SW 1271 (cell line): Measurements from ENCODE around the gene SUFU.

Experiments
- DNase-seq, 2 experiments: peaks; one replicate each; lab custom pipeline; 2025; lab: John Stamatoyannopoulos, UW

Gene SUFU

DNA sequence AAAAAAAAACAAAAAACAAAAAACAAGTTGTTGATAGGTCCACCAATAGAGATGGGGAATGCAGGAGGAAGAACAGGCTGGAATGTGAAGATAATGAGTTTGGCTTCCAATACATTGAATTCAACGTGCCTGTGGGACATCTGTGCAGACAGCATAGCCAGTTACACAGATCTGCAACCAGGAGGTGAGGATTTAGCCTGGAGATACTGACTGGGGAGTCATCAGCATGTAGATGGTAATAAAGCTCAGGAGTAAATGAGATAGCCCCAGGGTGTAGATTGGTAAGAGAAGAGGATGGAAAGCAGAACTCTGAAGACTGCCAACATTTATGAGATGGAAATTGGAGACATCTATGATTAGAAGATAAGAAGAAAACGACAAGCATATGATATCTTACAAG, 135.8 kb downstream of the SUFU start:
- DNase-seq, result no peak

DNA sequence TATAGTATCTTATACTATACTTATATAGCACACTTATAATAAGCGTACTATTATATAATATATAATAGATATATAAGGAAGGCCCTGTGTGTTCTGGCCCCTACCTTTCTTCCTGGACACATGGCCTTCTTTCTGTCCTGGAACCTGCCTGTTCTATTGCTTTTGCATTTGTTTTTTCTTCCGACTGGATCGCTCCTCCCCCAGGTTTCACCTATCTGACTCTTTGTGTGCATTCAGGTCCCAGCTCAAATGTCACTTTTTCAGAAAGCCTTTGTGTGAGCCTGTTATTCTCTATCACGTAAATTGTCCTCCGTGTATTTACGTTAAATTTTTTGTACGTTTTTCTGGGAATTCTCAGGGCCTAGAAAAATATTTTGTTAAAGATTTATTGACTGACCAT, 137.6 kb downstream of the SUFU start:
- no peak for DNase-seq

DNA sequence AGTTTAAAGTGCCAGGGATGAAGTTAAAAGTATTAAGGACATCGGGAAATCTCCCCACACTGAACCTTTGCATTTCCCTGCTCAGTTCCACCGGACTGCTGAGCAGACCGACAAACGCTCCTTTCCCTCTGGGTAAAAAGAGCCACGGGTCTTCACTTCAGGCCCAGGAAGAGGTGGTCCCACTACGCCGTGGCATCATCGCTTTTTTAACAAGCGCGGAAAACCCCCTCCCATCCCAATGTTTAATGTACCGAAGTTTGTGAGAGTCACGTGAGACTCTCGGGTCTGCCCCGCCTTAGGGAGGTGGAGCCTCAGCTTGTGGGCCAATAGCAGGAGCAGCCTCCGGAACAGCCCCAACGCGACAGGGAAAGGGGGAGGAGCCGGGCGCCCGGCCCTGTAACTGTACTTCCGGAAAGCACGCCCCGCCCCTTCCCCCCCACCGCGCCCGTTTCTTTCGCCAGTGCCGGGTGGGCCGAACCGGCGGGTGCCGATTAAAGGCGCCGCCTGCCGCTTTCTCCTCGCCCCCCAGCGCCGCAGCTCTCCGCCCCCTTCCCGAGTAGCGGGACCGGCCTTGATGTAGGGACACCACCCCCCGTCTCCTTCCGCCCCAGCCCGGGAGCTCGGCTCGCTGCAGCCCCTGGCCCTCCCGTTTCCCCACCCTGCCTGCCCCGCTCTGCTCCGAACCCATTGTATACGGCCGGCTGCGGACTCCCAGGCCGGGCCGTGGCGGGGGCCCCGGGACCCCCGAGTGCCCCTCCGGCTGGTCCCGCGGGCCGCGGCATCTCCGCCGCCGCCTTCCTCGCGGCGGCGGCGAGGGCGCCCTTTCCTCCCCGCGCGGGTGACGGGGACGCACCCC, 138.3 kb downstream of the SUFU start:
- peak; percentile 83 to 93 for DNase-seq

DNA sequence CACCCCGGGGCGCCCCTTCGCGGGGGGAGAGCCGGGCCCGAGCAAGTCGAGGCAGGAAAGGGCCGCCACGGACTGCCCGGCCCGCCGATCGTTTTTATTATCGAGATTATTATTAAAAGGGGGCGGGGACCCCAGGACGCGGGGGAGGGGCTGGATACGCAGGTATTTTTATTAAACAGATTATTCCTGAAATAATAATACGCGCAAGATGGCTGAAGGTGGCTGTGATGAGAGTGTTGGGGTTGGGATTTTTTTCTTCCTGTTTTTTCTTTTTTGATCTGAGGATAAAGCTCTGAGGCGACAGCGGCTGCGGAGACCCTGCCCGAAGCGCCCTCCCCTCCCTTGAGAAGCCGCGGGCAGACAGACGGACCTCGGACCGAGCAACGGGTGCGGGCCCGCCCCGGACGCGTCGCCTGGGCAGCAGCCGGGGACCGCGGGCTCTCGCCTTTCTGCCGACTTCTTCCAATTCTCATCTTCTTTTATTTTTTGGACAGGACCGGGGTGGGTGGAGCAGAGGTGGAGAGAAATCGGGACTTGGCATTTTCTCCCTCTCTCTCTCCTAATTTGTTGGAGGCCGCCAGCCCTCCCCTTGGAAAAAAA, 139.1 kb downstream of the SUFU start:
- DNase-seq, result peak in 1 of 2 experiments; percentile 60

DNA sequence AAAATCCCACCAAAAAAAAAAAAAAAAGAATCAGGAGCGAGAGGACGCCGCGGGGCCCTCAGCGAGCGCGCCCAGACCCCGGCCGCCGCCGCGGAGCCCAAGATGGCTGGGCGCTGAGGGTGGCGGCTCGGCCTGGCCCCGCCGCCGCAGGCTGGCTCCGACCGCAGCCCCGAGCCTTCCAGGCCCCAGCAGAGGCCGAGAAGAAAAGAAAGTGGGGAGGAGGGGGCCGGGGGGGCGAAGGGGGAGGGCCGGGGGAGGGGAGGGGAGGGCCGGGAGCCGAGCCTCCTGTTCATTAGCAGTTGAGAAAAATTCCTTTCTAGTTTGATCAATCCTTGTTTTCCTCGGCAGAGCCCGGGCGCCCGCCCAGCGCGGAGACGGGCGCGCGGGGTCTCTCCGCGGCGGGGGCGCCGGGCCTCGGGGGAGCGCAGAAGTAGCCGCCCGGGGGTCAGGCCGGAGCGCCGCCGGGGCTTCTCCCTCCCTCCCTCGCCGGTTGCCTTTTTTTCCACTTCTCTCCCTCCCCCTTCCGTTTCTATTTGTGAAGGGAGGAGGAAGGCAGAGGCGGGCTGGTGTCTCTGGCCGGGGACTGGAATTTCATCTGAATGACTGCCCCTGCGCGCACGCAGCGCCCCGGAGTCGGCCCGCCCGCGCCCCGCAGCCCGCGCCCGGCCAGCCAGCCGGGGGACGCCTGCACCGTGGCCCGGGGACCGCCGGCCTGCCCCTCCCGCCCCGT, 139.7 kb downstream of the SUFU start:
- DNase-seq, result peak in 1 of 2 experiments; percentile 57

DNA sequence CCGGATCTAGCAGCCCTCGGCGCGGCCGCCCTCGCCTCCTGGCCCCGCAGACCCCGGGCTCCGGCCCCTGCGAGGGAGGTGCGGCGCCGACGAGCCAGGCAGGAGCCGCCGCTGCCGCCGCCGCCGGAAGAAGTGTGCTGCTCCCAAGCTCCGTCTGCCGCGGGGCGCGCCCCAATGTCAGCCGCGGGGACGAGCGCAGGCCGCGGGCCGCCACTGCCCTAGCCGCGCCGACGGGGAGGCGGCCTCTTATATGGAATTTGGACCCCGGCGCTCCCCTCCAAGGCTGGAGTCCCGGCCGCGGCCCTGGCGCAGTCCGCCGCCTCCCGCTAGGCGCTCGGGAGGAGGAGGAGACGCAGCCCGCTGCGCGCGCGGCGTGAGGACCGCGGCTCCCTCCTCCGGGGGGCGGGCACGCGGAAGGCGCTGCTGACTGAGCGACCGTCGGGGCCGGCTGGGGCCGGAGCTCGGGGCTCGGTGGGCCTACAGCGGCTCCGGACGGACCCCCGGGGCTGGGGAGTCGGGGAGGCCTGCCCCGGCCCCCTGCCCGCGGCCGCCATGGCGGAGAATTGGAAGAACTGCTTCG, 140.4 kb downstream of the SUFU start, which contains the start of gene TRIM8:
TRIM8 (plus strand) TSS at position 414 of the 580 bp plus-strand sequence; CDS start at position 553, 139 bp downstream.
- peak in 1 of 2 experiments; percentile 43 for DNase-seq

DNA sequence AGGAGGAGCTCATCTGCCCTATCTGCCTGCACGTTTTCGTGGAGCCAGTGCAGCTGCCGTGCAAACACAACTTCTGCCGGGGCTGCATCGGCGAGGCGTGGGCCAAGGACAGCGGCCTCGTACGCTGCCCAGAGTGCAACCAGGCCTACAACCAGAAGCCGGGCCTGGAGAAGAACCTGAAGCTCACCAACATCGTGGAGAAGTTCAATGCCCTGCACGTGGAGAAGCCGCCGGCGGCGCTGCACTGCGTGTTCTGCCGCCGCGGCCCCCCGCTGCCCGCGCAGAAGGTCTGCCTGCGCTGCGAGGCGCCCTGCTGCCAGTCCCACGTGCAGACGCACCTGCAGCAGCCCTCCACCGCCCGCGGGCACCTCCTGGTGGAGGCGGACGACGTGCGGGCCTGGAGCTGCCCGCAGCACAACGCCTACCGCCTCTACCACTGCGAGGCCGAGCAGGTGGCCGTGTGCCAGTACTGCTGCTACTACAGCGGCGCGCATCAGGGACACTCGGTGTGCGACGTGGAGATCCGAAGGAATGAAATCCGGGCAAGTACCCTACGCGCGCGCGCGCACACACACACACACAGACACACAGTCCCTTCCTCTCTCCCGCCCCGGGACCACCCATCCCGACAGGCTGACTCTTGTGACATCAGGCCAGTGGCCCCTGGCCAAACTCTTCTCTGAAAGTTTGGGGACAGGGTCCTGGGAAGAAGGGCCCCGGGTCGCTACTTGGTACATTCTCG, 141.0 kb downstream of the SUFU start:
- DNase-seq, result peak in 1 of 2 experiments; percentile 65

DNA sequence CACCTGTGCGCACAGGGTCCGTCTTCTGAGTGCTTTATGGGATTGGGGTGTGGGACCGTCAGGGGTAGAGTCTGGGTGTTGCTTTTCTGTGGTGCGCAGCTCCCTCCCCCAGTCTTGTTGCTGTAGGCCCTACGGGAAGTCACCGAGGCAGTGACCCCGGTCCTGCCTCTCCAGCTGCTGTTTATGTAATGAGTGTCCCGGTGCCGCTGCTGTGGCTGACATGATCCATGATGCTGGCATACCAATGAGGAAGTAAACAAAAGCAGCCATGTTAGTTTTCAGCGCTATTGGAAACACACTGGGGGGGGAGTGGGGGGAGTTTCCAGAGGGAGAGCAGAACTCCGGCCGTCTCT, 141.6 kb downstream of the SUFU start:
- peak in 1 of 2 experiments; percentile 62 for DNase-seq

DNA sequence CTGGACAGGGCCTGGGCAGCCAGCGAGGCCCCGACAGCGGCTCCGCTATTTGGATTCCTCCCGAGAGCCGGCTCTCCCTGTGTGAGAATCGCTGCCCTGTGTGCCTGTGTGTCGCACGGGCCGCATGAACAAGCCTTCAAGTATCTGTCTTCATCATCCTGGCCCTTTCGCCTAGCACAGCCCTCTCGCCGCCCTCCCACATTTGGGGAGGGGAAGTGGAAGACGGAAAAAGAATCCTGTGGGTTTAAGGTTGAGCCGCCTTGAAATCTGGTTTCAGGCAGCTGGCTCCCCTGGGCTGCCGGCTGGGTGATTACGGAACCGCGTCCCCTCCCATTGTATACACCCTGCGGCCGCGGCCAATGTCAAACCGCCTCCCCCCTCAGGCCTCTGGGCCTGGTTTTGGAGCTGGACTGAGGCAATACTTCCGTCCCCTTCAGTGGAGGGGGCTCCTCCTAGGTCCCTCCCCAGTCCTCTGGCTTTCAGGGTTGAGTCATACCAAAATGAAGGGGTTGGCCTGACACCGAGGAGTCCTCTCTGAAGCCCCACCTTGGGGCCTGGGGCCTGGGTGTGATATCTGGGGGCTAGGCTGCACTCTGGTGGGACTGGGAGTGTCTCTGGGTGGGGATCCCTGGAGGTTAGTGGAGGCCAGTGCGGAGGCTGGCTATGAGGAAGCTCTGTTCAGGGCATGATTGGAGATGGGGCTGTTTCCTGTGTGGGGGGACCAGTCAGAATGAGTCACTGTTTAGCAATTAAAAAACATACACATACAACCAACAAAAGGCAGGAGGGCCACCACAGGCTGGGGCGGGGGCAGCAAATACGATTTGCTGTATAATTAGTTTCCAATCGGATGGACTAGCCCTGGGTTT, 142.2 kb downstream of the SUFU start:
- DNase-seq, result peak; percentile 58 to 84

DNA sequence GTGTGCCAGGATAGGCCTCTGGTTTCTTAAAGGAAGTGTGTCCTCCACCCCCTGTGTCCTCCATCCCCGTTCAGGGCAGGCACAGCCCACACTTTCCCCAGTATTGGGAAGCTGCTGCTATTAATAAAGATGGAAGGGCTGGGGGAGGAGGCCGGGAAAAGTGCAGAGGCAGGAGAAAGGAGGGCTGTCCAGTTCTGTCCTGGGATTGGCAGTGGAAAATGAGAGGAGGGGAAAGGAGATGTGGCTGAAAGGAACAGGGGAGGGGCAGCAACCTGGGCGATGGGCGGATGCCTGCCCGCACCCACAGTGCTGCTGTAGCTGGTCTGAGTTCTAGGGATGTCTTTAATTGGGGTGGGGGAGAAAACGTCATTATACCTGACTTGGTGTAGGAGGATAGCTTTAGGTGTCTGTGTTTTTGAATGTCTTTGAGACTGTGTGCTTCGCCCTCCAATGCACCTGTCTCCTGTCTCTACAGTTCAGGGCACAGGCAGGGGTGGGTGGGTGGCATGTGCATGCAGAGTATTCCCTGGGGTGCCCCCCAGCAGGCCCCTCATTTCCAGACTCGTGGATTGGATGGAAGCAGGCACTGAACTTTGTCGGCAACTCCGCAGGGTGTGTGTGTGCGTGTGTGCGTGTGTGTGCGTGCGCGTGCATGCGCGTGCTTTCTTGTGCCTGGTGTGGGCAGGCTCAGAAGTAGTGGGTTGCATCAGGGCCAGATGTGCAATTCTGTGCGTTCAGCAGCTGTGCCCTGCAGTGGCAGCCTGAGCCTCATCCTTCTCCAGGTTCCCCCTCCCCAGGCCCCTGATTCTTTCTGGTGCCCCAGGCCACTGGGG, 143.1 kb downstream of the SUFU start:
- peak in 1 of 2 experiments; percentile 73 for DNase-seq

DNA sequence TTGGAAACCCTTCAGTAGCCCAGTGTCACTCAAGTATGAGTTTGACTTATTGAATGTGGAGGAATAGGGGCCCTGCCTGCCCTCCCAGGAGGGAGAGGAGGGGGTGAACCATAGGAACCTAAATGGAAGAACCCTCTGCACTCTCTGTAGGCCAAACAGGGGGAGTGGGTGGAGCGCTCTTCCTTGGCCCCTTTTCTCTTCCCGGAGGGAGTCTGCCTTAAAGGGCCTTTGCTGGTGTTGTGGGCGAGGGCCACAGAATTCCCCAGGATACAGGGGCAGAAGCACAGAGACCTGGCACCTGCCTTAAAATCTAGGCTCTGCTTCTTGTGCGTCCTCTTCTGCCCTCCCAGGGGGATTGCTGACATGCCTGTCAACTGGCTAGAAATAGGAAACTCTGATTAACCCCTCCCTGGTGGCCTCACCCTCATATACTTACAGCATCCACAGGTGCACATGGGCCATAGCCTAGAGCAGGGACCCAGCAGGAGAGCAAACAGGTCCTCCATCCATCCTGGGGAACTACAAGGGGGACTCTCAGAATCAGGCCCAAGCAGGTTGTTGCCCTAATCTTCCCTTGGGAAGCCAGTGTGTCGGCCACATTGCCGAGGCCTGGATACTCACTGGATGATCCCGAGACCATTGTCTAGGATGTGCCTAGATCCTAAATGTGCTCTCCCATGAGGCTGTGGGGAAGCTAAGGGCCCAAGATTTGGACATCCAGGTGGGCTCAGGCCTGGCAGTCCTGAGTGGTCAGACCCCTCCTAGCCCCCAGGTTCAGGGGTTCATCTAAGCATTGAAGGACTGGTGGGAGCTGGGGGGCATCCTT, 143.9 kb downstream of the SUFU start:
- no peak for DNase-seq

DNA sequence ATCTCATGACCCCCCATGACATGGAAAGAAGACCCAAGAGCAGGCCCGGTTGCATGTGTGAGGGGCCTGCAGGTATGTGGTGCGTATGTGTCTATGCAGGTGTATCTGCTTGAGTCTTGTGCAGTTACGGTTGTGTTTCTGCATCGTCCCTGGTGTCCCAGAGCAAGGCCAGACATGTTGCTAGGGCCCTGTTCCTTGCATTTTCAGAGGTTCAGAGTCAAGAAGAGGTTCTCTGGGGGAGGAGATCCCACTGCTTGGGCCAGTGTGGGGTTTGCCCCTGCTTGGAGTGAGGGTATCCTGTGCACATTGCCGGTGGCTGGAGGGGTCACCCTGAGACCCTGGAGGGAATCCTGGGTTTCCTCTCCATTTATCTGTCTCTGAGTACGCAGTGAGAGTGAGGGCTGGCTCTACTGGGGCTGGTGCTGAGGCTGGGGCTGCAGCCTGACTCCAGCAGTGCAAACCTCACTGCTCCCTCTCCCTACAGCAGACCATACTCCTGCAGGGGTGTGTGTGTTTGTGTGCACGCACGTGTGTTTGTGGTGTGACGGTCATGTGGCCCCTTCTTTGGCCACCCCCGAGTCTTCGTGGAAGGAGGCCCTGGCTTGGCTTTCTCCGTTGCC, 144.6 kb downstream of the SUFU start:
- DNase-seq, result no peak

DNA sequence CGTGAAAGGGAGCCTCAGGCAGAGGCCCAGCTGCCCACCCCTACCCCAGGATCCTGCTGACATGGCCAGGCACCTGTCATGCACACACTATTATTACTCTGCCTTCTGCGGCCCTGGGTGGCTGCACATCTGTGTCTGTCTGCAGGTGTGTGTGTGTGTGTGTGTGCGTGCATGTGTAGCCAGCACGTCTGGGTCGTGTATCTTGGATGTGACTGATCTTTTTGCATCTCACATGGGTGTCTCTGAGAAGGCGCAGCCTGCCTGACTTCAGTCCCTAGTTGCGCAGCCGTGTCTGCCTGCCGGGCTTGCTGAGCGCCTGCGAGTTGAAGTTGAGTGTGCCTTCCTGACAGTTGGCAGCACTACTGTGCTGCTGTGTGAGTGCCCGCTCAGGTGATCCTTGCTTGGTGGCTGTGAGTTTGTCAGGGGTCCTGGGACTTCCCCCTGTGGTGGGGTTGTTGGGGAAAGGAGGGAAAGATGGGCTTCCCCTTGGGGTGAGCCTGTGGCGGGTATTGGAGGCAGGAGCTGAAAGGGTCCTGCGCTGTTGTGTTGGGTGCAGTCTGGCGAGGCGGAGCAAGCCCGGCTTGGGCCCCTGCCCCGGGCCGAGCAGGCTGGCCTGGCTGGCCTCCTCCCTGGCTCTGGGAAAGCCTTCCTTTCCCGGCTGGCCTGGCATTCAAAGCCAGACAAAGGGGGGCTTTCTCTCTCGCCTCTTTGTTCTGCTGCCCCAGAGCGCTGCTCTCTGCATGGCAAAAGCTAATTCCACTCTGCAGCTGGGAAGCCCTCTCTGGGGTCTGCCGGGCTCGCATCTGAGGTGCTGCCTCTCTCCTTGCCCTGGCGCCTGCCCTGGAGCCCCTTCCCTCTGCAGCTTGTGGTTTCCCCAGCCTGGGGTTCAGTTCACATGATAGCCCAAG, 145.4 kb downstream of the SUFU start:
- no peak for DNase-seq

DNA sequence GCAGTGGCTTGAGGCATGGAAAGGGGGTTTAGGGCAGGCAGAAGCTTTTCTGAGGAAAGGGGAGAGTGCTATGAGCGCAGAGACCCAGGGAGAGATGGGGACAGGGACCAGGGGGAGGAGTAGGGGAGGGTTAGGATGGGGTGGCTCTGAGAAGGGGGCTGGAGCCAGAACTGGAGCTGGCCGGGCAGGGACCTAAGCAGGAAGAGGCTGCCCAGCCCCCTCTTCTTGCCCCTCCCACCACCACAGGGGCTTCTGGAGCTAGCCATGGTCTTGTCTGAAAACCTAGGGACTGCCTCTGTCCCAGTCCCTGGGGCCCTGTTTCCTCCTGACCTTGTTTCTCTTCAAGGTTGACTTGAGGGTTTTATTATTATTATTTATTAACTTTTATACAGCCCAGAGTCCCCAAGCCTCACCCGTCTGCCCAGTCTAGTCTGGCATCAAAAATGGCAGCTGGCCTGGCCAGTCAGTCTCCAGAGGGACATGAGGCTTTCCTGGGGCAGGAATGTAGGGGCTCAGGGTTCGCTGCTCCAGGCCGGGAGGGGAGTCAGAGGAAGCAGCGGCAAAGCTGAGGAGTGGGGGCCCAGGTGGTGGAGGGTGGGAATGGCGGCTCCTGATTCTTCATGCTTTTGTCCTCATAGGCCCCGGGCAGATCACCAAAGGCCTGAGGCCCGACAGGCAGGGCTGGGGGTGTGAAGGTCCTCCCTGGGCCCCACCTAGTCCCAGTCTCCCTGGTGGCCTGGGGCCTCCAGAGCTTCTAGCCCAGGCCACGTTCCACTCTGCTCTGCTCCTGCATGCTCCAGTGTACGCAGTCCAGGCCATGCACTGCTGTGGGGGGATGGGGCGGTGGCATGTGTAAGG, 146.3 kb downstream of the SUFU start:
- DNase-seq, result no peak

DNA sequence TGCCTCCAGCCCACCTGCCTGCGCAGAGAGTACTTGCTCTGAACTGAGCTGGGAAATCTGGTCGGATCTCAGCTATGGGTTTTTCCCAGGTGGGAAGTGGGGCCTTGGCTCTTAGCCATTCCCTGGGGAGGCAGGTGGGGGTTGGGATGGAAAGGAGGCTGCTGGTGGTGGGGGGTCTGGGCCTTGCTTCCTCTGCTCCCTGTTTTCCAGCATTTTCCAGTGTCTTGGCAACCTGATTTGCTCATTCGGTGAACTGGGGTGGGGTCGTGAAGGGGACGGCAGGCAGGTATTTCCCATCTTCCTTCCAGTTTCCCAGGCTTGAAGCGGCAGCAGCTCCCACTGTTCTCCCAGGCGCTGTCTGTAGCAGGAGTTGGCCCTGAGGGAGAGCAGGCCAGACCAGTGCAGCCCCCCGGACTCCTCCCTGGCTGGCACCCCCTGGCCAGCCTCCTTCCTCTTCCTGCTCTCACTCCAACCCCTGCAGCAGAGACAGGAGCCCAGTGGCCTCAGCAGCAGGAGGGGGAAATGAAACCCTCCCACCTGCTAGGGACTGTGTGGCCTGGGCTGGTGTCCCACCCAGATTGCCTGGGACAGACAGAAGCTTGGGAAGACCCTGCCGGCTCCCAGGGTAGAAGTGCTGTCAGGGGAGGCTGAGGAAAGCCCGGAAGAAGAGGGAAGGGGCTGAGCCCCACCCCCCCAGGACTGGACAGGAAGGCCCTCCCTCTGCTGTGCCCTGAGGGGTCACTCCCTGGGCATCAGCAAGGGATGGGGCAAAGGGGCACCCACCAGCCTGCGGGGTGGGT, 147.1 kb downstream of the SUFU start:
- DNase-seq, result no peak
